ENCODE measurements around the gene SH3YL1. TPM values are rescaled to one million over a fixed set of nuclear protein-coding genes. Genes with fewer than 3 reads are reported as not detected.

The SH3YL1 gene
- total and polyA plus RNA-seq, 3 experiments from 2014 or later, result 16.6 to 21.8 (median 19.7) TPM

GRCh38 chr2:191311-192190 is 72.3 kb downstream of the SH3YL1 start:
- Mint-ChIP-seq H3K36me3 (peaks cover 0 to 9% (median 3%) of the 10 kb centered on the region in 3 donors), H3K9me3 (peaks cover 4 to 11% (median 8%) of the 10 kb centered on the region in 5 donors), H3K4me3 (no peak overlapping the region), H3K4me1 (peaks cover 23 to 24% (median 23%) of the 10 kb centered on the region in 3 donors), H3K27ac (peak overlapping the region in 2 of 8 donors; percentile 35 to 54), H3K27me3 (peaks cover 3 to 7% of the 10 kb centered on the region in 2 donors)
- ChIA-PET POLR2A (no interaction called here), CTCF (interaction anchor here (0.7 to 1.4 kb wide), 2 partner anchors 14 to 58 kb away, joined by 3 to 4 read pairs; no protein-coding TSS in a partner anchor)
- no peaks in the 10 kb centered on the region for H3K36me3 ChIP-seq (ENCODE audit: insufficient read depth, low read length)
- H3K4me3 ChIP-seq (ENCODE audit: low read length), result no peak overlapping the region
- H3K27me3 ChIP-seq (ENCODE audit: insufficient read depth, low read length, poor library complexity, severe bottlenecking), result no peaks in the 10 kb centered on the region
- peaks cover 18% of the 10 kb centered on the region for H3K4me1 ChIP-seq (ENCODE audit: insufficient read depth, low read length)
- DNase-seq, result no peak
- H3K9me3 ChIP-seq (ENCODE audit: low read length), result peaks cover 3% of the 10 kb centered on the region
- H3K27ac ChIP-seq (ENCODE audit: low read depth, low read length), result no peak overlapping the region

- CTCF ChIA-PET, result no interaction called here
Observed at GRCh38 chr2:187825-188224, 76.0 kb downstream of the SH3YL1 start.

GRCh38 chr2:185221-185620 is 78.6 kb downstream of the SH3YL1 start:
- Mint-ChIP-seq H3K9me3 (peaks cover 9 to 20% (median 11%) of the 10 kb centered on the region in 5 donors), H3K27ac (no peak overlapping the region), H3K27me3 (peaks cover 6 to 8% of the 10 kb centered on the region in 2 donors), H3K36me3 (peaks cover 0 to 27% (median 3%) of the 10 kb centered on the region in 3 donors), H3K4me1 (peaks cover 13 to 27% (median 21%) of the 10 kb centered on the region in 3 donors), H3K4me3 (peak overlapping the region in 1 of 7 donors; percentile 13)
- ChIA-PET CTCF (interaction anchor here (0.8 to 2.1 kb wide), 2 partner anchors 105 to 451 kb away, joined by 3 to 5 read pairs; no protein-coding TSS in a partner anchor), POLR2A (no interaction called here)
- no peaks in the 10 kb centered on the region for H3K36me3 ChIP-seq (ENCODE audit: insufficient read depth, low read length)
- DNase-seq, result no peak
- H3K27ac ChIP-seq (ENCODE audit: low read depth, low read length), result no peak overlapping the region
- no peak overlapping the region for H3K4me3 ChIP-seq (ENCODE audit: low read length)
- H3K4me1 ChIP-seq (ENCODE audit: insufficient read depth, low read length), result peaks cover 8% of the 10 kb centered on the region
- H3K27me3 ChIP-seq (ENCODE audit: insufficient read depth, low read length, poor library complexity, severe bottlenecking), result no peaks in the 10 kb centered on the region
- peaks cover 3% of the 10 kb centered on the region for H3K9me3 ChIP-seq (ENCODE audit: low read length)

More at GRCh38 chr2:187825-188224, 76.0 kb downstream of the SH3YL1 start:
- H3K27me3 Mint-ChIP-seq, result peaks cover 6 to 8% of the 10 kb centered on the region in 2 donors
- H3K4me3 Mint-ChIP-seq, result no peak overlapping the region
- H3K4me1 ChIP-seq (ENCODE audit: insufficient read depth, low read length), result peaks cover 11% of the 10 kb centered on the region
- H3K27ac Mint-ChIP-seq, result no peak overlapping the region
- POLR2A ChIA-PET, result no interaction called here
- H3K4me3 ChIP-seq (ENCODE audit: low read length), result no peak overlapping the region
- peaks cover 0 to 26% (median 3%) of the 10 kb centered on the region in 3 donors for H3K36me3 Mint-ChIP-seq
- H3K9me3 ChIP-seq (ENCODE audit: low read length), result peaks cover 3% of the 10 kb centered on the region
- DNase-seq, result no peak
- H3K36me3 ChIP-seq (ENCODE audit: insufficient read depth, low read length), result no peaks in the 10 kb centered on the region
- H3K9me3 Mint-ChIP-seq, result peaks cover 8 to 19% (median 10%) of the 10 kb centered on the region in 5 donors
- no peak overlapping the region for H3K27ac ChIP-seq (ENCODE audit: low read depth, low read length)
- H3K4me1 Mint-ChIP-seq, result peaks cover 15 to 22% (median 22%) of the 10 kb centered on the region in 3 donors
- H3K27me3 ChIP-seq (ENCODE audit: insufficient read depth, low read length, poor library complexity, severe bottlenecking), result no peaks in the 10 kb centered on the region

GRCh38 chr2:184695-185094 is 79.1 kb downstream of the SH3YL1 start:
- ChIA-PET CTCF (interaction anchor here (0.8 kb wide), 1 partner anchor 452 kb away, joined by 3 read pairs; no protein-coding TSS in a partner anchor), POLR2A (no interaction called here)
- no peak overlapping the region for H3K27ac Mint-ChIP-seq

GRCh38 chr2:182509-183122 is 81.2 kb downstream of the SH3YL1 start:
- no peak for DNase-seq
- no peak overlapping the region for H3K27ac Mint-ChIP-seq
- Histone ChIP-seq H3K9me3 (ENCODE audit: low read length) (no peaks in the 10 kb centered on the region), H3K4me1 (ENCODE audit: insufficient read depth, low read length) (peaks cover 14% of the 10 kb centered on the region), H3K36me3 (ENCODE audit: insufficient read depth, low read length) (no peaks in the 10 kb centered on the region), H3K4me3 (ENCODE audit: low read length) (no peak overlapping the region), H3K27ac (ENCODE audit: low read depth, low read length) (no peak overlapping the region), H3K27me3 (ENCODE audit: insufficient read depth, low read length, poor library complexity, severe bottlenecking) (no peaks in the 10 kb centered on the region)
- peaks cover 17 to 42% (median 36%) of the 10 kb centered on the region in 3 donors for H3K4me1 Mint-ChIP-seq
- H3K4me3 Mint-ChIP-seq, result peak overlapping the region in 3 of 7 donors; percentile 3 to 7 (median 5)
- H3K9me3 Mint-ChIP-seq, result peaks cover 6 to 14% (median 9%) of the 10 kb centered on the region in 5 donors
- H3K27me3 Mint-ChIP-seq, result peaks cover 4 to 5% of the 10 kb centered on the region in 2 donors
- ChIA-PET POLR2A (no interaction called here), CTCF (no interaction called here)
- peaks cover 0 to 22% (median 3%) of the 10 kb centered on the region in 3 donors for H3K36me3 Mint-ChIP-seq

More at GRCh38 chr2:184695-185094, 79.1 kb downstream of the SH3YL1 start:
- Mint-ChIP-seq H3K27me3 (peaks cover 5 to 6% of the 10 kb centered on the region in 2 donors), H3K4me3 (no peak overlapping the region), H3K36me3 (peaks cover 0 to 27% (median 3%) of the 10 kb centered on the region in 3 donors), H3K9me3 (peaks cover 9 to 20% (median 11%) of the 10 kb centered on the region in 5 donors), H3K4me1 (peaks cover 13 to 32% (median 26%) of the 10 kb centered on the region in 3 donors)
- Histone ChIP-seq H3K27me3 (ENCODE audit: insufficient read depth, low read length, poor library complexity, severe bottlenecking) (no peaks in the 10 kb centered on the region), H3K9me3 (ENCODE audit: low read length) (peaks cover 3% of the 10 kb centered on the region), H3K4me1 (ENCODE audit: insufficient read depth, low read length) (peaks cover 8% of the 10 kb centered on the region), H3K36me3 (ENCODE audit: insufficient read depth, low read length) (no peaks in the 10 kb centered on the region), H3K27ac (ENCODE audit: low read depth, low read length) (no peak overlapping the region), H3K4me3 (ENCODE audit: low read length) (no peak overlapping the region)
- no peak for DNase-seq

- no peak for DNase-seq
- Mint-ChIP-seq H3K9me3 (peaks cover 2 to 11% (median 3%) of the 10 kb centered on the region in 5 donors), H3K4me1 (peaks cover 38 to 65% (median 59%) of the 10 kb centered on the region in 3 donors), H3K27ac (peak overlapping the region in 1 of 8 donors; percentile 73), H3K27me3 (peaks cover 0 to 2% of the 10 kb centered on the region in 2 donors), H3K4me3 (no peak overlapping the region), H3K36me3 (peaks cover 0 to 12% (median 0%) of the 10 kb centered on the region in 3 donors)
- peaks cover 34% of the 10 kb centered on the region for H3K4me1 ChIP-seq (ENCODE audit: insufficient read depth, low read length)
- H3K4me3 ChIP-seq (ENCODE audit: low read length), result no peak overlapping the region
- POLR2A ChIA-PET, result no interaction called here
- no peaks in the 10 kb centered on the region for H3K36me3 ChIP-seq (ENCODE audit: insufficient read depth, low read length)
- H3K9me3 ChIP-seq (ENCODE audit: low read length), result no peaks in the 10 kb centered on the region
- CTCF ChIA-PET, result no interaction called here
- no peak overlapping the region for H3K27ac ChIP-seq (ENCODE audit: low read depth, low read length)
- no peaks in the 10 kb centered on the region for H3K27me3 ChIP-seq (ENCODE audit: insufficient read depth, low read length, poor library complexity, severe bottlenecking)
Observed at GRCh38 chr2:180311-180710, 83.5 kb downstream of the SH3YL1 start.

GRCh38 chr2:179886-180285 is 83.9 kb downstream of the SH3YL1 start:
- Mint-ChIP-seq H3K9me3 (peaks cover 2 to 11% (median 3%) of the 10 kb centered on the region in 5 donors), H3K4me3 (no peak overlapping the region), H3K27ac (peak overlapping the region in 2 of 8 donors; percentile 43 to 73), H3K27me3 (peaks cover 0 to 2% of the 10 kb centered on the region in 2 donors), H3K36me3 (peaks cover 0 to 8% (median 0%) of the 10 kb centered on the region in 3 donors), H3K4me1 (peaks cover 43 to 66% (median 60%) of the 10 kb centered on the region in 3 donors)
- CTCF ChIA-PET, result no interaction called here
- H3K27me3 ChIP-seq (ENCODE audit: insufficient read depth, low read length, poor library complexity, severe bottlenecking), result no peaks in the 10 kb centered on the region
- POLR2A ChIA-PET, result no interaction called here
- H3K4me1 ChIP-seq (ENCODE audit: insufficient read depth, low read length), result peaks cover 38% of the 10 kb centered on the region
- H3K36me3 ChIP-seq (ENCODE audit: insufficient read depth, low read length), result no peaks in the 10 kb centered on the region
- no peak overlapping the region for H3K4me3 ChIP-seq (ENCODE audit: low read length)
- H3K9me3 ChIP-seq (ENCODE audit: low read length), result no peaks in the 10 kb centered on the region
- H3K27ac ChIP-seq (ENCODE audit: low read depth, low read length), result no peak overlapping the region
- DNase-seq, result no peak
